A549 (cell line): ENCODE data around the gene MTRF1L.

Experiments
- MAFK ChIP-seq: fragments of 450-650 bp; IDR thresholded peaks from 2 replicates; pipeline ENCODE4 v1.6.1; 2014; ENCODE audit not compliant: partially characterized antibody
- NFE2L2 ChIP-seq: fragments of 150-350 bp; conservative IDR thresholded peaks from 2 replicates; pipeline ENCODE4 v1.6.1; 2014; ENCODE audit warnings: low read length
- PHF8 ChIP-seq: fragments of 200-600 bp; sonication (generic); IDR thresholded peaks from 2 replicates; pipeline ENCODE4 v1.6.1; 2016; ENCODE audit warnings: low read depth, mild to moderate bottlenecking, antibody characterized with exemption, moderate library complexity, borderline replicate concordance
- REST ChIP-seq: fragments of 200-600 bp; sonication (generic); IDR thresholded peaks from 2 replicates; pipeline ENCODE4 v1.6.1; 2016; ENCODE audit warnings: antibody characterized with exemption, mild to moderate bottlenecking, moderate library complexity
- TF ChIP-seq, protein P1 (sequence below): IDR thresholded peaks from 2 replicates; pipeline ENCODE4 v1.6.1; 2012; ENCODE audit warnings: low read depth, borderline replicate concordance

- no peak for TF ChIP-seq REST
- no peak for TF ChIP-seq NFE2L2
- no peak for TF ChIP-seq MAFK
- TF ChIP-seq PHF8: no peak
- TF ChIP-seq, protein P1, sequence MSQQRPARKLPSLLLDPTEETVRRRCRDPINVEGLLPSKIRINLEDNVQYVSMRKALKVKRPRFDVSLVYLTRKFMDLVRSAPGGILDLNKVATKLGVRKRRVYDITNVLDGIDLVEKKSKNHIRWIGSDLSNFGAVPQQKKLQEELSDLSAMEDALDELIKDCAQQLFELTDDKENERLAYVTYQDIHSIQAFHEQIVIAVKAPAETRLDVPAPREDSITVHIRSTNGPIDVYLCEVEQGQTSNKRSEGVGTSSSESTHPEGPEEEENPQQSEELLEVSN: no peak
Measured at GRCh38 chr6:152942319-152942869, 60.1 kb downstream of the MTRF1L start.
